Peyer's patch (tissue), 4 donors: Measurements from ENCODE around the gene ADIPOR2.
A peak's percentile ranks its signal among the peaks of the same experiment; 100 is the strongest.

Experiments
- POLR2A ChIP-seq, 2 donors: fragments of 450-650 bp; IDR thresholded peaks; one replicate each; pipeline ENCODE4 v1.5.1; 2017; ENCODE audit warnings: antibody characterized with exemption in 2 of 2, mild to moderate bottlenecking in 2 of 2, moderate library complexity in 2 of 2
- TF ChIP-seq, protein P1 (sequence below), 6 experiments: fragments of 450-650 bp in 4 of 6; fragments of 200-600 bp in 2 of 6; sonication (generic) in 1 of 6; IDR thresholded peaks; one replicate each; pipeline ENCODE4 v1.5.1; 2017 to 2019; ENCODE audit warnings: antibody characterized with exemption in 6 of 6, mild to moderate bottlenecking in 3 of 6, moderate library complexity in 1 of 6

DNA sequence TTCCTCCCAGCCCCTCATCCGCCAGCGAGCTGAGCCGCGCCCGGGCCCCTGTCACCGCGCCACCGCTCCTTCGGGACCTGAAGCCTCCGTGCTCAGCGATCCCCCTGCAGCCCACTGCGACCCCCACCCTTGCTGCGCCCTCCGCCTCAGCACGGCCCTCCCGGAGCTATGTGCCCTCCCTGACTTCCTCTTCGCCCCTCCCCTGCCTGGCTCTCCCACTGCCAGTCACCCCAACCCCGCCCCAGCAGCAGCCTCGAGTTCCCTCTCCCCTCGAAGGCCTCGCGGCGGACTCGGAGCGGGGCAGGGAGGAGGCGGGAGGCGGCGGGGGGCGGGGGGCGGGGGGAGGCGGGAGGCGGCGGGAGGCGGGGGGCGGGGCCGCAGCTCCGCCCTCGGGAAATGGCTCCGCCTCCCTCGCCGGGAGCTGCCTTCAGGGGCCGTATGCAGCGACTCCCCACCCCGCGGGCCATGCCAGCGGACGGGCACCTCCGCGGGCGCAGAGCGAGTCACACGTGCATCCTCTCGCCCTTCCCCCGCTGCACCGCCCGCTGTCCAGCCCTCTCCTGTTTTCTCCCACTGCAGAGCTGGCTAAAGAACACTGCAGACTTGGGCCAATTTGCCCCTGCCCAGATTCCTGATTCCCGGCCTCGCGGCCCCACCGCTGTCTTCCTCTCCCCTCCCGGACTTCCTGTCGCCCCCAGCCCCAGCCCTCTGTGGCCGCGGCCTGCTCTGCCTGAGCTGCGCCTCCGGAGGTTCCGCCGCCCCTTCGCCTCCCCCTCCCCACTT, 29.1 kb upstream of the ADIPOR2 start:
- TF ChIP-seq, protein P1, sequence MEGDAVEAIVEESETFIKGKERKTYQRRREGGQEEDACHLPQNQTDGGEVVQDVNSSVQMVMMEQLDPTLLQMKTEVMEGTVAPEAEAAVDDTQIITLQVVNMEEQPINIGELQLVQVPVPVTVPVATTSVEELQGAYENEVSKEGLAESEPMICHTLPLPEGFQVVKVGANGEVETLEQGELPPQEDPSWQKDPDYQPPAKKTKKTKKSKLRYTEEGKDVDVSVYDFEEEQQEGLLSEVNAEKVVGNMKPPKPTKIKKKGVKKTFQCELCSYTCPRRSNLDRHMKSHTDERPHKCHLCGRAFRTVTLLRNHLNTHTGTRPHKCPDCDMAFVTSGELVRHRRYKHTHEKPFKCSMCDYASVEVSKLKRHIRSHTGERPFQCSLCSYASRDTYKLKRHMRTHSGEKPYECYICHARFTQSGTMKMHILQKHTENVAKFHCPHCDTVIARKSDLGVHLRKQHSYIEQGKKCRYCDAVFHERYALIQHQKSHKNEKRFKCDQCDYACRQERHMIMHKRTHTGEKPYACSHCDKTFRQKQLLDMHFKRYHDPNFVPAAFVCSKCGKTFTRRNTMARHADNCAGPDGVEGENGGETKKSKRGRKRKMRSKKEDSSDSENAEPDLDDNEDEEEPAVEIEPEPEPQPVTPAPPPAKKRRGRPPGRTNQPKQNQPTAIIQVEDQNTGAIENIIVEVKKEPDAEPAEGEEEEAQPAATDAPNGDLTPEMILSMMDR (IDR thresholded peaks at IDR 0.05) = peak in 1 of 6 experiments; percentile 19
- TF ChIP-seq POLR2A (IDR thresholded peaks at IDR 0.05) = peak; percentile 45 to 86
